SK-N-SH treated with all-trans-retinoic acid at 6 μM for 48 hours (cell line): ENCODE measurements around the gene MSX1.

Experiments used
- ATAC-seq: fragments of 200-7000 bp; cut with Tn5 transposase; 3 replicates; pipeline ENCODE4 v1.9.1; 2020; ENCODE audit warnings: mild to moderate bottlenecking, moderate library complexity
- ARNTL ChIP-seq: fragments of 450-650 bp; formaldehyde crosslinking; IDR thresholded peaks from 2 replicates; pipeline ENCODE4 v1.5.0; 2020; ENCODE audit warnings: low read depth, mild to moderate bottlenecking, moderate library complexity, borderline replicate concordance
- CREB5 ChIP-seq: fragments of 250-450 bp; sonication (Bioruptor Pico); IDR thresholded peaks from 2 replicates; pipeline ENCODE4 v1.5.1; 2020; ENCODE audit warnings: low read depth, mild to moderate bottlenecking, moderate library complexity
- CSDC2 ChIP-seq: fragments of 250-450 bp; sonication (Bioruptor Pico); IDR thresholded peaks from 2 replicates; pipeline ENCODE4 v1.5.0; 2020; ENCODE audit warnings: mild to moderate bottlenecking, moderate library complexity
- CSRNP3 ChIP-seq: fragments of 250-450 bp; sonication (Bioruptor Pico); IDR thresholded peaks from 2 replicates; pipeline ENCODE4 v1.5.1; 2021; ENCODE audit warnings: mild to moderate bottlenecking, moderate library complexity
- ESRRG ChIP-seq: fragments of 250-450 bp; sonication (Bioruptor Pico); IDR thresholded peaks from 2 replicates; pipeline ENCODE4 v1.6.1; 2021; ENCODE audit warnings: mild to moderate bottlenecking
- ISL1 ChIP-seq: fragments of 250-450 bp; sonication (Bioruptor Pico); IDR thresholded peaks from 2 replicates; pipeline ENCODE4 v2.1.2; 2022; ENCODE audit warnings: mild to moderate bottlenecking, moderate library complexity
- OSR1 ChIP-seq: fragments of 250-450 bp; sonication (Bioruptor Pico); IDR thresholded peaks from 2 replicates; pipeline ENCODE4 v1.8.0; 2022; ENCODE audit warnings: moderate library complexity, mild to moderate bottlenecking, inconsistent platforms
- PATZ1 ChIP-seq: fragments of 250-450 bp; sonication (Bioruptor Pico); IDR thresholded peaks from 2 replicates; pipeline ENCODE4 v1.8.0; 2020; ENCODE audit warnings: mild to moderate bottlenecking, moderate library complexity, borderline replicate concordance
- POU6F1 ChIP-seq: fragments of 250-450 bp; sonication (Bioruptor Pico); IDR thresholded peaks from 2 replicates; pipeline ENCODE4 v1.8.0; 2021; ENCODE audit warnings: low read depth, mild to moderate bottlenecking, moderate library complexity, borderline replicate concordance
- PPARA ChIP-seq: fragments of 250-450 bp; sonication (Bioruptor Pico); IDR thresholded peaks from 2 replicates; pipeline ENCODE4 v1.5.0; 2020; ENCODE audit warnings: mild to moderate bottlenecking, borderline replicate concordance
- RARB ChIP-seq: fragments of 250-450 bp; sonication (Bioruptor Pico); IDR thresholded peaks from 2 replicates; pipeline ENCODE4 v1.8.0; 2021; ENCODE audit warnings: mild to moderate bottlenecking, moderate library complexity
- SNAI2 ChIP-seq: fragments of 250-450 bp; sonication (Bioruptor Pico); IDR thresholded peaks from 2 replicates; pipeline ENCODE4 v1.5.0; 2020; ENCODE audit warnings: mild to moderate bottlenecking, moderate library complexity
- TCF4 ChIP-seq: fragments of 250-450 bp; sonication (Bioruptor Pico); IDR thresholded peaks from 2 replicates; pipeline ENCODE4 v1.8.0; 2021; ENCODE audit warnings: mild to moderate bottlenecking, moderate library complexity, borderline replicate concordance
- TOX ChIP-seq: fragments of 250-450 bp; sonication (Bioruptor Pico); IDR thresholded peaks from 2 replicates; pipeline ENCODE4 v1.8.0; 2021; ENCODE audit warnings: mild to moderate bottlenecking, moderate library complexity, borderline replicate concordance
- TSHZ2 ChIP-seq: fragments of 250-450 bp; sonication (Bioruptor Pico); IDR thresholded peaks from 2 replicates; pipeline ENCODE4 v1.5.0; 2020; ENCODE audit warnings: mild to moderate bottlenecking, moderate library complexity
- ZC3H10 ChIP-seq: fragments of 250-450 bp; sonication (Bioruptor Pico); IDR thresholded peaks from 2 replicates; pipeline ENCODE4 v1.5.1; 2021; ENCODE audit warnings: mild to moderate bottlenecking, moderate library complexity
- ZFP30 ChIP-seq: fragments of 450-650 bp; formaldehyde crosslinking; IDR thresholded peaks from 2 replicates; pipeline ENCODE4 v1.5.0; 2022; ENCODE audit warnings: mild to moderate bottlenecking, moderate library complexity
- ZNF565 ChIP-seq: fragments of 450-650 bp; formaldehyde crosslinking; conservative IDR thresholded peaks from 2 replicates; pipeline ENCODE4 v1.5.0; 2020; ENCODE audit warnings: low read depth, mild to moderate bottlenecking, moderate library complexity
- ZNF70 ChIP-seq: fragments of 450-650 bp; formaldehyde crosslinking; IDR thresholded peaks from 2 replicates; pipeline ENCODE4 v1.5.0; 2020; ENCODE audit warnings: mild to moderate bottlenecking, moderate library complexity
- ZNF8 ChIP-seq: fragments of 450-650 bp; formaldehyde crosslinking; IDR thresholded peaks from 2 replicates; pipeline ENCODE4 v1.5.0; 2020; ENCODE audit warnings: mild to moderate bottlenecking, moderate library complexity

The MSX1 gene

GRCh38 chr4:4857001-4857808, 2.3 kb upstream of the MSX1 start (continued):
- no peak for TF ChIP-seq TOX (CRISPR knock-in tag)
- TF ChIP-seq ESRRG (CRISPR knock-in tag): no peak
- no peak for TF ChIP-seq ZNF8 (CRISPR knock-in tag)
- TF ChIP-seq ZFP30 (CRISPR knock-in tag): no peak
- TF ChIP-seq ZNF565: no peak

- no peak for ATAC-seq
- no peak for TF ChIP-seq PATZ1
- TF ChIP-seq CSRNP3 (CRISPR knock-in tag): no peak
- no peak for TF ChIP-seq ZNF70 (CRISPR knock-in tag)
- TF ChIP-seq TOX (CRISPR knock-in tag): no peak
- no peak for TF ChIP-seq ZNF565
- no peak for TF ChIP-seq ZC3H10 (CRISPR knock-in tag)
- no peak for TF ChIP-seq PPARA (CRISPR knock-in tag)
- no peak for TF ChIP-seq ISL1
- TF ChIP-seq ARNTL: no peak
- no peak for TF ChIP-seq CSDC2 (CRISPR knock-in tag)
- TF ChIP-seq ESRRG (CRISPR knock-in tag): no peak
- no peak for TF ChIP-seq POU6F1 (CRISPR knock-in tag)
- no peak for TF ChIP-seq TSHZ2 (CRISPR knock-in tag)
- no peak for TF ChIP-seq TCF4 (CRISPR knock-in tag)
- TF ChIP-seq ZNF8 (CRISPR knock-in tag): no peak
- TF ChIP-seq OSR1 (CRISPR knock-in tag): no peak
- TF ChIP-seq, all 23 proteins: peak for 0
These were observed 1.5 kb upstream of the MSX1 start for GRCh38 chr4:4857809-4858508.

GRCh38 chr4:4858527-4859324, 739 bp upstream of the MSX1 start:
- no peak for ATAC-seq
- TF ChIP-seq SNAI2 (CRISPR knock-in tag): no peak
- TF ChIP-seq TSHZ2 (CRISPR knock-in tag): no peak
- TF ChIP-seq TOX (CRISPR knock-in tag): no peak
- no peak for TF ChIP-seq RARB (CRISPR knock-in tag)
- no peak for TF ChIP-seq CSRNP3 (CRISPR knock-in tag)
- no peak for TF ChIP-seq CREB5 (CRISPR knock-in tag)
- no peak for TF ChIP-seq ZNF70 (CRISPR knock-in tag)
